HG02938 (cell line): ENCODE data around the gene ERRFI1.
A peak's percentile ranks its signal among the peaks of the same experiment; 100 is the strongest.
"Not testable (repeated sequence)": the region's sequence is repeated elsewhere in the genome, so short reads cannot be mapped to it uniquely, and the experiment has no call there.

Experiments used
- ATAC-seq: cut with Tn5 transposase; IDR thresholded peaks from one replicate; pipeline ENCODE4 v1.9.1; 2021; ENCODE audit warnings: mild to moderate bottlenecking, moderate library complexity; ENCODE audit not compliant: unreplicated experiment

Gene ERRFI1

DNA sequence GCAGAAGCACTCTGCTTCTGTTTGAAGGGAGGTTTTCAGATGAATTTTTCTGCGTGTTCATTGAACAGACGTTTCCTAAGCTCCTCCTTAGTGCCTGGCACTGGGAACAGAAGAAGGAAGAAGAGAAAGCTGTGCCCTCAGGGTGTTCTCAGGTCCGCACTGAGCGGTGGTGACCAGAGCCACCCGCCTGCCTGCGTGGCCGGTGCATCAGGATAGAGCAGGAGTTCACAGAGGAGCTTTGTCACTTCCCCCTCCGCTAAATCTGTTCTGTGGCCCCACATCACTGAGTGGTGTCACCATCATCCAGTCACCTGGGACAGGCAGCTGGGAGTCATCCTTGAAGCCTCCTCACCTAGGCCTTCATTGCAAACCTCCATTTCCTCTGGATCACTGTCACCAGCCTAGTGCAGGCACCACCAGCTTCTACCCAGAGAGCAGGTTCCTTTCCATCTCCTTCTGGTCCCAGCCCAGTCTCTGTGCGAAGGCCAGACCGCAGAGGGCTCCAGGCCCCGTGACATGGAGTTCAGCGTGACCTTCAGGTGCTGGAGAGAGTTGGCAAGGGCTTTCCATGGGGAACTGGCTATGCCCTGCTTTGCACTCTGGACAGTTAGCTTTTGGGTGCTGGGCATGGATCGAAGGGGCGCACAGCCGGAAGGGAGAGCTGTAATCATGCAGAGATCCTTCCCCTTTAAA, 42.9 kb downstream of the ERRFI1 start:
- no peak for ATAC-seq

DNA sequence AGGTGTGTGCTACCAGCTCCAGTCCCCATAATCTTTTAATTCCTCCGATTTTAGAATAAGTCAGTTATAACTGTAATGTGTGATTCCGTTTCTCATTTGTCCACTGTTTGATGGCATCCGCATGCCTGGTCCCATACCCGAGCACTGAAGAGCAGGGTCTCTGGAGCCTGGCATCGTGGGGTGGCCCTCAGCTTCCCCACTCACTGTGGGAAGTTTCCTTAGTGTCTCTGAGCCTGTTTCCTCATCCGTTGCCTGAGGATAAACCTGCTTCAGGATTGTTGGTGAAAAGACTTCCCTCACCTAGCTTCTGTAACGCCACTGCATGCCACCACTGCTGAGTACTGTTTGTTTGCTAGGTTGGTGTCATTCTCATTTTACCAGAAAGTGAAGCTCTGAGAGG, 45.1 kb downstream of the ERRFI1 start:
- ATAC-seq: no peak

DNA sequence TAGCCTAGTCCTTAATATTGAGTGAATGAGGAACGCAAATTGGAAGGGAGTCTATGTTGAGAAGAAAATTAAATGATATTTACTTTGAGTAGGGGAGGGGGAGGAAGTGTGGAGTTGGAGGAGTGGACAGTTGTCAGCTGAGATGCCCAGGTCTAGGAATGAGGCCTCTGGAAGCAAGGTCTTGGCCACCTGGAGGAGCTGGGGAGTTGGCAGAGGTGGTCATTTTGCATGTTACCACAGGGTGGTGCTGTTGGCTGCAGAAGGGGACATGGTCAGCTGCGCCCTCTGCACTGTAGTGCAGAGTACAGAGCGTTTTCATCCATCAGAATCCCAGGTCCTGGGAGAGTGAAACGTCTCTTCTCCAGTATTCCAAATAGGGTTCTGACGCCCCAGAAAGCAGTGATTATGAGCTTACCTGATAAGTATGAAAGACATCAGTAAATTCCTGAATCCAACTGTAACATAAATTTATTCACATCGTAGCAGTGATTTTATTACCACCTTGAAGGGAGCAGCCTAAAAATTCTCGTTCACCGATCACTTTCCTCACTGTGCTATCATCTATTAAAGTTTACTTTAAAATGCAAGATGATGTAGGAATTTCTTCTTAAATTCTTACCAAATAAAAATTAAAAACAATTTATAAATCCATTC, 50.8 kb downstream of the ERRFI1 start:
- ATAC-seq: no peak

DNA sequence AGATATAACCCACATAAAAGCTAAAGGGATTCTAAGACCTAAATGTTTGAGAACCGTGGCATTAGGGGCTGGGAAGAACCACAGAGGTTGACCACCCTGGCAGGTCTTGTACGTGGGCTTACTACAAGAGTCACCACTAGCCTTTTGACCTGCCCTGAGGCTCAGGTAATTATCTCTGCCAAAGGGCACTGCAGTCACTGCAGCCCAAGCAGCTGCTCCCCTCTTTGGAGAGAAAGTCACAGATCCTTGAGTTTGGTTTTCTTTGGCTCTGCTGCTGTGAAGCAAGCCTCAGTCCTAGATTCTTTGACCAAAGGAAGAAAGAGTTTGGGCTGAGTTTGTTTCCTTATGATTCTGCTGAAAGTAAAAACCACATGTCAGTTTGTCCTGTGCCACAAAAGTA, 53.0 kb downstream of the ERRFI1 start:
- no peak for ATAC-seq

DNA sequence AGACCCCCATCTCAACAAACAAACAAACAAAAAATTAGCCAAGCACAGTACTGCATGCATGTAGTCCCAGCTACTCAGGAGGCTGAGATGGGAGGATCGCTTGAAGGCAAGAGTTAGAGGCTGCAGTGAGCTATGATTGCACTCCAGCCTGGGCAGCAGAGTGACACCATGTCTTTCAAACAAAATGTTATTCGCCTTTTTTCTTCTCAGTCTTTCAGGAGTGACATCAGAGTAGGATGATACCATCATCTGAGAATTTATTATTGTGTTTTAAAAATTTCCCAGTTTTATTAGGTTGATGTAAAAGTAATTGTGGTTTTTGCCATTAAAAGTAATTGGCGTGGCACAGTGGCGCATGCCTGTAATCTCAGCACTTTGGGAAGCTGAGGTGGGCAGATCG, 53.8 kb downstream of the ERRFI1 start:
- no peak for ATAC-seq

DNA sequence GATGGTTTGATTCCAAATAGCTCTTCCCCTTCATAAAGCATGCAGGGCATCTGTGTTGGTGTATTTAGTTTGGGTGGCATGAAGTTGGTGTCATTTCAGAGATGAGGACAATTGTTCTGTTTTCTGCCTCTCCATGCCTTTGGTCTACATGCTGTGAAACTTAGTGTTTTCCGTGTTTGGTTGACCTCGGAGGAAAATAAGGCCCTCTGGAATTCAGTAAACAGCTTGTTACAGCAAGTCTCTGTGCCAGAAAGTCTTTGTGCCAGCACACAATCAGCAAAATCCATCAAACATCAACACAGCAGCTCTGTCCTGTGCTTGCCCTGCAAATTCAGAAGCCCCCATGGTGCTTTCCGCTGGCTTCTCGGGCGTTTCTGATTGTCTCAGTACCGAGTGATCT, 55.1 kb downstream of the ERRFI1 start:
- ATAC-seq: no peak

DNA sequence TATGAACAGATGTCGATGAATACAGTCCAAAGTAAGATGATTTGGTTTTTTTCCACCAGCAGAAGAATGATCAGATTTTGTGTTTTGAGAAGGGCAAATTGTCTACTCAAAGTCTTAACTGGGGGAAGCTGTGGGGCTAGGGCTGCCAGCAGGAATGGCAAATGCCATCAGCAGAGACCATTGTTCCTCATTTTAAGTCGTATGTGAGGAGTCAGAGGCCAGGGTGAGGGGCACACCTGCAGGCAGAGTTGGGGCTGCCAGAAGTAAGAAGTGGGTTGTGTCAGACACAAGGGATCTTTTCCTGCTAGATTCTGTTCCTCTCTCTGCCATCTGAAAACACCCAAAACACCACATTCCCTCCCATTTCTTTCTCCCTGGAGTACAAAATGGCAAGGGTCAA, 55.9 kb downstream of the ERRFI1 start:
- ATAC-seq: no peak

DNA sequence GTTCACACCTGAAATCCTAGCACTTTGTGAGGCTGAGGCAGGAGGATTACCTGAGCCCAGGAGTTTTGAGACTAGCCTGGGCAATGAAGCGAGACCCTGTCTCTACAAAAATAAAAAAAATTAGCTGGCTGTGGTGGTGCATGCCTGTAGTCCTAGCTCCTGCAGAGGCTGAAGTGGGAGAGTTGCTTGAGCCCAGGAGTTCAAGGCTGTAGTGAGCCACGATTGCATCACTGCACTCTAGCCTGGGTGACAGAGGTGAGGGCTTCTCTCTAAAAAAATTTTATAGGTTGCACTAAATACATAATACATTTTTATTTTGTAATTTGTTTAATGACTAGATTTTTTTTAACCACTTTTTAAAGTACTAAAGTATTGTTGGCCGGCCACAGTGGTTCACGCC, 58.5 kb downstream of the ERRFI1 start:
- no peak for ATAC-seq

DNA sequence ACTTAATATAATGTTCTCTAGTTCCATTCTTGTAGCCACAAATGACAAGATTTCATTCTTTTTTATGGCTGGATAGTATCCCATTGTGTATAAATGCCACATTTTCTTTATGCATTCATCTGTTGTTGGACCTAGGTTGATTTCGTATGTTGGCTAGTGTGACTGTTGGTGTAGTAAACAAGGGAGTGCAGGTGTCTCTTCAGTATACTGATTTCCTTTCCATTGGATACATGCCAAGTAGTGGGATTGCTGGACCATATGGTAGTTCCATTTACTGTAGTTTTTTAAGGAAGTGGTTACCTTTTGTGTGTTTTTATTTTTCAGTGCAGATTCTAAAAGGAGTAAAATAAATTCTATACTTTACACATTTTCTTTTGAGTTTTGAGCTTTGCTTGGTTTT, 58.9 kb downstream of the ERRFI1 start:
- no peak for ATAC-seq

DNA sequence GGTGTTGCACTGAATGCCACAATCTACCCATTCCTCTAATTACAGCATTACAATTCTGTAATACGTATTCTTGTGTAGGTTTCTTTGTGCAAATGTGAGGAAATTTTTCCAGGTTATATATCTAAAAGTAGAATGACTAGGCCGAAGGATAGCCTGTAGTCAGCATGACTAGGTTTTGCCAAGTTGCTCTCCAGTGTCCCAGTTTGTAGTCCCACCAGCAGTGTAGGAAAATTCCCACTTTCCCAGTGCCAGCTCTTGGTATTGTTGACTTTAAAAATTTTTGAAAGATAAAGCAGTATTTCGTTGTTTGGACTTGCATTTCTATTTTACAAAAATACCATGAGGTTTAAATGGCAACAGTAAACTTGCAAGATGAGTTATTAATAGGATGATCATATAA, 61.6 kb downstream of the ERRFI1 start:
- ATAC-seq: no peak

DNA sequence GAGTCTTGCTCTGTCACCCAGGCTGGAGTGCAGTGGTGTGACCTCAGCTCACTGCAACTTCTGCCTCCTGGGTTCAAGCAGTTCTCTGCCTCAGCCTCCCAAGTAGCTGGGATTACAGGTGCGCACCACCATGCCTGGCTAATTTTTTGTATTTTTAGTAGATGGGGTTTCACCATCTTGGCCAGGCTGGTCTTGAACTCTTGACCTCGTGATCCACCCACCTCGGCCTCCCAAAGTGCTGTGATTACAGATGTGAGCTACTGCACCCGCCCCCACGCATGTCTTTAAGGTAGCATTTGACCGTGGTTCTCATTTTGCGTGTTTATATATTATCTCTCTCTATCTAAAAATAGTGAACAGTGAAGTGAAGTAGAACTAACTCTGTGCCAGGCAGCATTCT, 62.3 kb downstream of the ERRFI1 start:
- ATAC-seq: not testable (repeated sequence)

DNA sequence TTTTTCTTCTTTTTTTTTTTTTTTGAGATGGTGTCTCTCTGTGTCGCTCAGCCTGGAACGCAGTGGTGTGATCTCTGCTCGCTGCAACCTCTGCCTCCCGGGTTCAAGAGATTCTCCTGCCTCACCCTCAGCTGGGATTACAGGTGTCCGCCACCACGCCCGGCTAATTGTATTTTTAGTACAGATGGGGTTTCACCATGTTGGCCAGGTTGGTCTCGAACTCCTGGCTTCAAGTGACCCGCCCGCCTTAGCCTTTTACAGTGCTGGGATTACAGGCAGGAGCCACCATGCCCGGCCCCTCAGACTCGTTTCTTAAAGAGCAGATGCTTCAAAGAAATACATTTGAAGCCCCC, 62.8 kb downstream of the ERRFI1 start:
- ATAC-seq: not testable (repeated sequence)

DNA sequence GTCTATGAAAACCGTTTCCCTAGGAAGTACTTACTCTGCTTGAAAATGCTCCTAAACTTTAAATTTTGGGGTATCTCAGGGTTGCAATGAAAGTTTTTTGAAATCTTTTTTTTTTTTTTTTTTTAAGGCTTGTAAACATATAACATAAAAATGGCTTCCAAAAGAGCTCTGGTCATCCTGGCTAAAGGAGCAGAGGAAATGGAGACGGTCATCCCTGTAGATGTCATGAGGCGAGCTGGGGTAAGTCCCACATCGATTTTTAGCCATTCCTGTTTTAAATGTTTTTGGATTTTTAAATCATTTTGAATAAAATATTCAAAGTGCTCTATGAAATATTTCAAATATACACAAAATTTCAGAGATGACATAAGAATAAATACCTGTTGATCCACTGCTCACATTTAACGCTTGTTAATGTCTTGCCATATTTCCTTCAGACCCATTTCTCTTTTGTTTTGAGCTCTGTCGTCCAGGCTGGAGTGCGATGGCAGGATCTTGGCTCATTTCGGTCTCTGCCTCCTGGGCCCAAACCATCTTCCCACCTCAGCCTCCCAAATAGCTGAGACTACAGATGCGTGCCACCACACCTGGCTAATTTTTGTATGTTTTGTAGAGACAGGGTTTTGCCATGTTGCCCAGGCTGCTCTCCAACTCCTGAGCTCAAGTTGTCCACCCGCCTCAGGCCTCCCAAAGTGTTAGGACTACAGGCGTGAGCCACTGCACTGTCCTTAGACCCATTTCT, 63.3 kb downstream of the ERRFI1 start:
- no peak for ATAC-seq

DNA sequence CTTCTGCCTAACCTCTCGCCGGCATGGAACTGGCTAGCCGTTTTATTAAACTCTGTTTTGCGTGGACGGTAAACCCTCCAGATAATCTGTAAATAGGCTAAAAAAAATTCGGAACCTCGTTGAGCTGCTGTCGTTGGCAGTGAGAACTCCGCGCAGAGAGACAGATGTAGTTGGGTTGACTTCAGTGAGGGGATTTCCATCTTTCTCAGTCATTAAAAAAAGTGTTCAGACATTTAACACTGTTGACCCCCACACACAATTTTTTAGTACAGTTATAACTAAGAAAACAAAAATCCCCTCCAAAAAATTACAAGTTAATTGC, 64.1 kb downstream of the ERRFI1 start:
- peak; percentile 8 for ATAC-seq
